Fibroblast of lung (primary cell): ENCODE results near the gene NAA35.

Experiments
- EZH2 ChIP-seq: IDR thresholded peaks from 2 replicates; pipeline ENCODE4 v1.5.1; 2012; ENCODE audit warnings: low read length, control low read depth, mild to moderate bottlenecking; ENCODE audit errors: missing control alignments
- TF ChIP-seq, protein P1 (sequence below), 2 donors: IDR thresholded peaks in 1 of 2; conservative IDR thresholded peaks in 1 of 2; 1 replicate in 1 of 2; 2 replicates in 1 of 2; pipeline ENCODE4 v1.5.1; 2011 to 2012; ENCODE audit warnings: low read length in 2 of 2, control low read depth in 1 of 2, inconsistent platforms in 1 of 2, low read depth in 1 of 2, mild to moderate bottlenecking in 1 of 2

DNA sequence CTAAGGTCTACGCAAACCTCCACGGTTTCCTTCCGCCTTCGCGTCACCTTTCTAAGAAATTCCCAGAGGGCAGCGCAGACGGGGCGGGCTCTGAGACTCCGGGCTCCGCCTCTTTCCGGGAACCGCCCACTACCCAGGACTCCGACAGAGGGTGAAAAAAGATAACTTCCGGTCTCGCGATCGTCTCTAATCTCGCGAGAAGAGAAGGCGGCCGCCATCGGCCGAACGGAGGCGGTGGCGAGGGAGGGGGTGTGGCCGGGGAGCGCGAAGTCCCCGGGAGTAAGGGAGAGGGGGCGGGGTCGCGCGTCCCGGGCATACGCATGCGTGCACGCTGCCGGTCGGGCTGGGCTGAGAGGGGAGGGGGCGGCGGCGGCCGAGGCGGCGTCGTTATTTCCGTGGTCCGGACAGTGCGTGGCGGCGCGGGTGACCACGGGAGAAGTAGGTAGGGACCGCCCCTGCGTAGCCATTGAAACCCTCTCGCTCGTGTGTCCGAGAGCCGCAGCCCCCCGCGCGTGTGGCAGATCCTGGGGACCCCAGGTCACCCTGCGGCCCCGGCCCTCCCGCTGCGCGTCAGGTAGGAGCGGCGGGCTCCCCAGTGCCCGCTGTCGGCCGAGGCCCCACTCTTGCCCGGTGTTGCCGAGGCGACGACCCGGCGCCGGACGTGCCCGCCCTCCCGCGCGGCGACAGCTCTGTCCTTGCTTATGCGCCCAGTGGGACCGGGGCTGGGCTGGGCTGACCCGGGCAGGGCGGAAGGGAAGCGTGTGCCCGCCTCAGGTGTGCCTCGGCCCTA, at the start of gene NAA35:
- TF ChIP-seq, protein P1, sequence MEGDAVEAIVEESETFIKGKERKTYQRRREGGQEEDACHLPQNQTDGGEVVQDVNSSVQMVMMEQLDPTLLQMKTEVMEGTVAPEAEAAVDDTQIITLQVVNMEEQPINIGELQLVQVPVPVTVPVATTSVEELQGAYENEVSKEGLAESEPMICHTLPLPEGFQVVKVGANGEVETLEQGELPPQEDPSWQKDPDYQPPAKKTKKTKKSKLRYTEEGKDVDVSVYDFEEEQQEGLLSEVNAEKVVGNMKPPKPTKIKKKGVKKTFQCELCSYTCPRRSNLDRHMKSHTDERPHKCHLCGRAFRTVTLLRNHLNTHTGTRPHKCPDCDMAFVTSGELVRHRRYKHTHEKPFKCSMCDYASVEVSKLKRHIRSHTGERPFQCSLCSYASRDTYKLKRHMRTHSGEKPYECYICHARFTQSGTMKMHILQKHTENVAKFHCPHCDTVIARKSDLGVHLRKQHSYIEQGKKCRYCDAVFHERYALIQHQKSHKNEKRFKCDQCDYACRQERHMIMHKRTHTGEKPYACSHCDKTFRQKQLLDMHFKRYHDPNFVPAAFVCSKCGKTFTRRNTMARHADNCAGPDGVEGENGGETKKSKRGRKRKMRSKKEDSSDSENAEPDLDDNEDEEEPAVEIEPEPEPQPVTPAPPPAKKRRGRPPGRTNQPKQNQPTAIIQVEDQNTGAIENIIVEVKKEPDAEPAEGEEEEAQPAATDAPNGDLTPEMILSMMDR (conservative IDR thresholded peaks at IDR 0.05 in 1 of 2, IDR thresholded peaks at IDR 0.05 in 1 of 2; ENCODE audit: low read depth in 1 of 2, low read length in 2 of 2) = no peak
- no peak for TF ChIP-seq EZH2
